K562 (cell line): ENCODE measurements around the gene CNR2. TPM values are rescaled to one million over a fixed set of nuclear protein-coding genes. Genes with fewer than 3 reads are reported as not detected.
A peak's percentile ranks its signal among the peaks of the same experiment; 100 is the strongest.

Source experiments
- BACH1 ChIP-seq: fragments of 200-800 bp; sonication (Bioruptor generic); IDR thresholded peaks from 2 replicates; pipeline ENCODE4 v1.6.1; 2016; ENCODE audit warnings: missing genetic modification characterization, missing compliant biosample characterization
- CBFA2T2 ChIP-seq: fragments of 450-650 bp; conservative IDR thresholded peaks from 2 replicates; pipeline ENCODE4 v1.6.1; 2017; ENCODE audit warnings: mild to moderate bottlenecking
- CCAR2 ChIP-seq: fragments of 200-400 bp; formaldehyde crosslinking; IDR thresholded peaks from 2 replicates; pipeline ENCODE4 v1.6.1; 2017; ENCODE audit warnings: mild to moderate bottlenecking, low read depth, low read length
- ILK ChIP-seq: fragments of 450-650 bp; IDR thresholded peaks from 2 replicates; pipeline ENCODE4 v1.6.1; 2016; ENCODE audit warnings: missing genetic modification characterization, low read depth, mild to moderate bottlenecking, missing compliant biosample characterization, moderate library complexity, borderline replicate concordance
- JUND ChIP-seq, 2 experiments: IDR thresholded peaks; 2 replicates in 1 of 2; 3 replicates in 1 of 2; pipeline ENCODE4 v1.6.1; 2011; ENCODE audit warnings: borderline replicate concordance in 2 of 2, low read depth in 2 of 2, low read length in 2 of 2, improper control_type of control experiment in 1 of 2, missing biosample characterization in 1 of 2, missing genetic modification characterization in 1 of 2, missing genetic modification reagents in 1 of 2
- MAZ ChIP-seq, 2 experiments: fragments of 450-650 bp in 1 of 2; sonication (generic) in 1 of 2; formaldehyde crosslinking; IDR thresholded peaks in 1 of 2; conservative IDR thresholded peaks in 1 of 2; 2 replicates each; pipeline versions ENCODE4 v1.4.0 to v1.5.0; 2020; ENCODE audit warnings: mild to moderate bottlenecking in 1 of 2, missing genetic modification reagents in 1 of 2
- MLX ChIP-seq, 2 experiments: fragments of 450-650 bp in 1 of 2; sonication (generic) in 1 of 2; formaldehyde crosslinking; conservative IDR thresholded peaks; 2 replicates each; pipeline versions ENCODE4 v1.4.0 to v1.8.1; 2020 to 2022; ENCODE audit warnings: mild to moderate bottlenecking in 1 of 2, missing genetic modification reagents in 1 of 2
- MNT ChIP-seq, 2 experiments: fragments of 450-650 bp; conservative IDR thresholded peaks; 2 replicates each; pipeline ENCODE4 v1.6.1; 2017; ENCODE audit warnings: mild to moderate bottlenecking in 2 of 2, moderate library complexity in 2 of 2
- NR2C2 ChIP-seq, 2 experiments: fragments of 200-800 bp in 1 of 2; sonication (Bioruptor generic) in 1 of 2; sonication (generic) in 1 of 2; formaldehyde crosslinking in 1 of 2; IDR thresholded peaks; 2 replicates each; pipeline versions ENCODE4 v1.6.1 to v1.8.0; 2016 to 2022; ENCODE audit warnings: mild to moderate bottlenecking in 1 of 2, missing compliant biosample characterization in 1 of 2, missing genetic modification characterization in 1 of 2, missing genetic modification reagents in 1 of 2
- PBX2 ChIP-seq, 2 experiments: IDR thresholded peaks in 1 of 2; conservative IDR thresholded peaks in 1 of 2; 2 replicates each; pipeline ENCODE4 v1.6.1; 2016; ENCODE audit warnings: low read depth in 2 of 2, mild to moderate bottlenecking in 1 of 2, missing compliant biosample characterization in 1 of 2, missing genetic modification characterization in 1 of 2, moderate library complexity in 1 of 2
- POLR2G ChIP-seq: fragments of 200-400 bp; formaldehyde crosslinking; IDR thresholded peaks from 2 replicates; pipeline ENCODE4 v1.6.1; 2017; ENCODE audit warnings: low read depth, mild to moderate bottlenecking, antibody characterized with exemption, low read length, moderate library complexity
- RAD21 ChIP-seq, 2 experiments: fragments of 250-450 bp in 1 of 2; fragments of 450-650 bp in 1 of 2; sonication (Bioruptor Pico) in 1 of 2; formaldehyde crosslinking in 1 of 2; IDR thresholded peaks in 1 of 2; conservative IDR thresholded peaks in 1 of 2; 2 replicates each; pipeline versions ENCODE4 v1.4.0 to v1.8.0; 2020 to 2022; ENCODE audit warnings: mild to moderate bottlenecking in 2 of 2, moderate library complexity in 1 of 2
- RBM15 ChIP-seq: fragments of 200-400 bp; formaldehyde crosslinking; IDR thresholded peaks from 2 replicates; pipeline ENCODE4 v1.6.1; 2018; ENCODE audit warnings: mild to moderate bottlenecking, low read length, moderate library complexity; ENCODE audit not compliant: insufficient read depth
- RCOR1 ChIP-seq, 2 experiments: IDR thresholded peaks; 2 replicates each; pipeline ENCODE4 v1.6.1; 2012; ENCODE audit warnings: low read depth in 2 of 2, low read length in 2 of 2, borderline replicate concordance in 1 of 2, improper control_type of control experiment in 1 of 2
- SMARCB1 ChIP-seq: IDR thresholded peaks from 2 replicates; pipeline ENCODE4 v1.6.1; 2011; ENCODE audit warnings: improper control_type of control experiment, low read depth; ENCODE audit not compliant: insufficient read length
- TCF15 ChIP-seq: fragments of 250-450 bp; sonication (Bioruptor Pico); IDR thresholded peaks from 2 replicates; pipeline ENCODE4 v1.8.0; 2022; ENCODE audit warnings: moderate library complexity, mild to moderate bottlenecking, inconsistent platforms
- TEAD1 ChIP-seq, 2 experiments: fragments of 450-650 bp in 1 of 2; sonication (generic) in 1 of 2; formaldehyde crosslinking; IDR thresholded peaks; 2 replicates each; pipeline versions ENCODE4 v1.4.0 to v1.8.0; 2020 to 2022; ENCODE audit warnings: mild to moderate bottlenecking in 2 of 2, missing genetic modification reagents in 1 of 2
- TEAD2 ChIP-seq: fragments of 450-650 bp; IDR thresholded peaks from 2 replicates; pipeline ENCODE4 v1.6.1; 2016; ENCODE audit warnings: missing genetic modification characterization, control low read depth, missing compliant biosample characterization
- ZNF830 ChIP-seq: fragments of 250-450 bp; sonication (Bioruptor Pico); IDR thresholded peaks from 2 replicates; pipeline ENCODE4 v1.5.0; 2021; ENCODE audit warnings: mild to moderate bottlenecking
- polyA plus RNA-seq, 8 experiments: library from polyadenylated mRNA; depleted of rRNA in 4 of 8; stranded (reverse) in 5 of 8; unstranded in 3 of 8; fragments of >200 nt; fragmentation: Nextera tagmentation in 2 of 8; fragmentation: Illumina TruSeq in 1 of 8; extraction: Ambion mirVana in 2 of 8; extraction: Trizol in 1 of 8; gene quantifications; 2 replicates each; pipeline versions ENCODE4 v1.2.1 to v1.2.3, GENCODE V29; 2011 to 2014; ENCODE audit warnings: inconsistent platforms in 1 of 8, missing spikeins in 1 of 8
- total RNA-seq, 7 experiments: library from RNA; depleted of rRNA in 6 of 7; stranded (reverse); fragments of >200 nt in 6 of 7; fragmentation: Illumina TruSeq in 2 of 7; extraction: Trizol in 2 of 7; gene quantifications; 2 replicates each; pipeline versions ENCODE4 v1.2.1 to v1.2.3, GENCODE V29; 2011 to 2021; ENCODE audit warnings: low replicate concordance in 1 of 7

CNR2 gene
- total and polyA plus RNA-seq, 9 of the 15 experiments (the other 6 are each of a cell fraction or from before 2014, with no cell fraction given) = not detected

- TF ChIP-seq BACH1 = no peak
- no peak for TF ChIP-seq NR2C2 (CRISPR knock-in tag; IDR thresholded peaks at IDR 0.05)
- TF ChIP-seq NR2C2 (tag; IDR thresholded peaks at IDR 0.05) = no peak; the same call in 1 of the 2 replicates
- TF ChIP-seq TEAD1 (CRISPR knock-in tag; IDR thresholded peaks at IDR 0.05) = peak in 1 of 2 experiments; percentile 83; a peak in 3 of 4 replicates
- no peak for TF ChIP-seq RBM15
- no peak for TF ChIP-seq ILK
- TF ChIP-seq CCAR2 = no peak
- no peak for TF ChIP-seq MLX (CRISPR knock-in tag; conservative IDR thresholded peaks at IDR 0.05)
- TF ChIP-seq PBX2 (CRISPR knock-in tag; IDR thresholded peaks at IDR 0.05; ENCODE audit: low read depth) = no peak
- TF ChIP-seq PBX2 (tag; conservative IDR thresholded peaks at IDR 0.05; ENCODE audit: low read depth) = peak; percentile 93
- peak; percentile 53; the same call in 1 of the 2 replicates for TF ChIP-seq JUND (IDR thresholded peaks at IDR 0.05; ENCODE audit: borderline replicate concordance, low read depth, low read length)
- no peak; the same call in 2 of the 3 replicates for TF ChIP-seq JUND (tag; IDR thresholded peaks at IDR 0.05; ENCODE audit: borderline replicate concordance, low read depth, low read length)
- peak; percentile 57 to 82 for TF ChIP-seq MNT (conservative IDR thresholded peaks at IDR 0.05)
- no peak for TF ChIP-seq TCF15 (CRISPR knock-in tag)
- no peak for TF ChIP-seq CBFA2T2
- TF ChIP-seq RAD21 (CRISPR knock-in tag; conservative IDR thresholded peaks at IDR 0.05 in 1 of 2, IDR thresholded peaks at IDR 0.05 in 1 of 2) = peak; percentile 43 to 45
- no peak for TF ChIP-seq POLR2G
- TF ChIP-seq RCOR1 (IDR thresholded peaks at IDR 0.05; ENCODE audit: borderline replicate concordance in 1 of 2, low read depth in 2 of 2, low read length in 2 of 2) = peak in 1 of 2 experiments; percentile 46; a peak in 2 of 4 replicates
- peak in 1 of 2 experiments; percentile 81; a peak in 2 of 4 replicates for TF ChIP-seq MAZ (CRISPR knock-in tag; conservative IDR thresholded peaks at IDR 0.05 in 1 of 2, IDR thresholded peaks at IDR 0.05 in 1 of 2)
- no peak for TF ChIP-seq SMARCB1
- no peak for TF ChIP-seq ZNF830
- no peak for TF ChIP-seq TEAD2 (tag)
These were observed 45.8 kb upstream of the CNR2 start (continued) for GRCh38 chr1:23958810-23959460.
